Osteoblast (primary cell): Measurements from ENCODE around the gene PIGK. TPM values are rescaled to one million over a fixed set of nuclear protein-coding genes. Genes with fewer than 3 reads are reported as not detected.
A peak's percentile ranks its signal among the peaks of the same experiment; 100 is the strongest.

Experiments
- DNase-seq: peaks from one replicate; pipeline ENCODE4 v3.0.0; 2011; ENCODE audit warnings: low spot score, mixed read lengths; ENCODE audit not compliant: insufficient read length; ENCODE audit errors: missing footprints
- H2AFZ ChIP-seq: 2 replicates; pipeline ENCODE4 v1.6.0; 2011; ENCODE audit warnings: mild to moderate bottlenecking, low read length
- H3K27ac ChIP-seq: 2 replicates; pipeline ENCODE4 v1.5.1; 2011; ENCODE audit warnings: mild to moderate bottlenecking, low read depth, low read length, moderate library complexity
- H3K27me3 ChIP-seq: 2 replicates; pipeline ENCODE4 v1.6.0; 2012; ENCODE audit warnings: mild to moderate bottlenecking, control low read depth, inconsistent platforms, low read length, moderate library complexity; ENCODE audit not compliant: insufficient read depth
- H3K36me3 ChIP-seq: 2 replicates; pipeline ENCODE4 v1.5.1; 2011; ENCODE audit warnings: mild to moderate bottlenecking, low read length, control low read depth, moderate library complexity; ENCODE audit not compliant: insufficient read depth
- H3K4me1 ChIP-seq: 2 replicates; pipeline ENCODE4 v1.5.1; 2011; ENCODE audit warnings: mild to moderate bottlenecking, low read length, control low read depth, moderate library complexity; ENCODE audit not compliant: insufficient read depth
- H3K4me2 ChIP-seq: 2 replicates; pipeline ENCODE4 v1.6.0; 2011; ENCODE audit warnings: mild to moderate bottlenecking, low read length; ENCODE audit not compliant: insufficient read depth
- H3K4me3 ChIP-seq: fragments of 200-600 bp; sonication (generic); 3 replicates; pipeline ENCODE4 v1.5.1; 2012; ENCODE audit warnings: mild to moderate bottlenecking, low read length, inconsistent platforms; ENCODE audit not compliant: insufficient read depth
- H3K79me2 ChIP-seq: 2 replicates; pipeline ENCODE4 v1.6.0; 2012; ENCODE audit warnings: mild to moderate bottlenecking, low read length, control low read depth, inconsistent platforms; ENCODE audit not compliant: insufficient read depth
- H3K9me3 ChIP-seq: 2 replicates; pipeline ENCODE4 v1.5.1; 2011; ENCODE audit warnings: low read depth, low read length, control low read depth
- H4K20me1 ChIP-seq: 2 replicates; pipeline ENCODE4 v1.6.0; 2012; ENCODE audit warnings: mild to moderate bottlenecking, low read length, control low read depth; ENCODE audit not compliant: insufficient read depth
- CTCF ChIP-seq: IDR thresholded peaks from 2 replicates; pipeline ENCODE4 v1.5.1; 2011; ENCODE audit warnings: mild to moderate bottlenecking, low read depth, low read length, moderate library complexity; ENCODE audit errors: extremely low read depth
- total RNA-seq: library from RNA; depleted of rRNA; stranded (reverse); fragments of >200 nt; gene quantifications from 2 replicates; pipeline ENCODE4 v1.2.3, GENCODE V29; 2012

The PIGK gene
- total RNA-seq = 46.3 and 51.3 TPM in 2 replicates

GRCh38 chr1:77219166-77219887 lies at the start of gene PIGK:
Gene PIGK, minus strand, starts transcription at chr1:77219430. Its CDS starts 28 bp downstream, at chr1:77219402.
- H3K4me1 ChIP-seq = peaks cover 11% of the 10 kb centered on the region
- no peaks in the 10 kb centered on the region for H4K20me1 ChIP-seq
- no peak for TF ChIP-seq CTCF
- peaks cover 9% of the 10 kb centered on the region for H3K79me2 ChIP-seq
- peak within 1 kb of the TSS; percentile 89 for H3K4me3 ChIP-seq
- H3K27ac ChIP-seq = peak within 1 kb of the TSS; percentile 62
- no peaks in the 10 kb centered on the region for H3K9me3 ChIP-seq
- H3K4me2 ChIP-seq = peak within 1 kb of the TSS; percentile 89
- no peaks in the 10 kb centered on the region for H3K36me3 ChIP-seq
- H3K27me3 ChIP-seq = no peaks in the 10 kb centered on the region
- DNase-seq = peak; percentile 76
- peak within 1 kb of the TSS; percentile 100 for H2AFZ ChIP-seq

GRCh38 chr1:77267035-77267434 lies 47.8 kb upstream of the PIGK start:
- Histone ChIP-seq H3K4me3 (no peak overlapping the region), H3K27me3 (no peaks in the 10 kb centered on the region), H4K20me1 (no peaks in the 10 kb centered on the region), H3K4me1 (peaks cover 8% of the 10 kb centered on the region), H3K27ac (no peak overlapping the region), H3K36me3 (no peaks in the 10 kb centered on the region), H3K4me2 (no peak overlapping the region), H3K9me3 (no peaks in the 10 kb centered on the region), H3K79me2 (no peaks in the 10 kb centered on the region), H2AFZ (no peak overlapping the region)
- no peak for TF ChIP-seq CTCF
- no peak for DNase-seq

GRCh38 chr1:77265180-77265579 lies 46.0 kb upstream of the PIGK start:
- no peak for DNase-seq
- no peak overlapping the region for H2AFZ ChIP-seq
- no peak overlapping the region for H3K4me2 ChIP-seq
- H3K4me1 ChIP-seq = no peaks in the 10 kb centered on the region
- no peaks in the 10 kb centered on the region for H3K27me3 ChIP-seq
- TF ChIP-seq CTCF = no peak
- H3K36me3 ChIP-seq = no peaks in the 10 kb centered on the region
- no peaks in the 10 kb centered on the region for H3K79me2 ChIP-seq
- no peaks in the 10 kb centered on the region for H4K20me1 ChIP-seq
- H3K27ac ChIP-seq = no peak overlapping the region
- H3K4me3 ChIP-seq = no peak overlapping the region
- no peaks in the 10 kb centered on the region for H3K9me3 ChIP-seq

- H3K79me2 ChIP-seq = no peaks in the 10 kb centered on the region
- no peak overlapping the region for H3K4me3 ChIP-seq
- H2AFZ ChIP-seq = no peak overlapping the region
- H3K36me3 ChIP-seq = no peaks in the 10 kb centered on the region
- TF ChIP-seq CTCF = no peak
- H4K20me1 ChIP-seq = no peaks in the 10 kb centered on the region
- no peaks in the 10 kb centered on the region for H3K9me3 ChIP-seq
- H3K4me1 ChIP-seq = no peaks in the 10 kb centered on the region
- no peak for DNase-seq
- no peak overlapping the region for H3K4me2 ChIP-seq
- no peaks in the 10 kb centered on the region for H3K27me3 ChIP-seq
- no peak overlapping the region for H3K27ac ChIP-seq
Measured at GRCh38 chr1:77263708-77264107, 44.5 kb upstream of the PIGK start.
